HUES64 (cell line): Measurements from ENCODE around the gene PLEKHM3.

Experiments
- H3K27ac ChIP-seq: 2 replicates; pipeline ENCODE4 v1.7.0; 2013; ENCODE audit warnings: low read depth, low read length, inconsistent platforms
- H3K27me3 ChIP-seq: 2 replicates; pipeline ENCODE4 v1.6.1; 2013; ENCODE audit warnings: mild to moderate bottlenecking, low read length; ENCODE audit not compliant: insufficient read depth
- H3K36me3 ChIP-seq: 2 replicates; pipeline ENCODE4 v1.6.1; 2013; ENCODE audit warnings: mild to moderate bottlenecking, low read length; ENCODE audit not compliant: insufficient read depth
- H3K4me1 ChIP-seq: 2 replicates; pipeline ENCODE4 v1.6.1; 2013; ENCODE audit warnings: mild to moderate bottlenecking, low read length, moderate library complexity; ENCODE audit not compliant: insufficient read depth
- H3K4me3 ChIP-seq: 2 replicates; pipeline ENCODE4 v1.5.1; 2013; ENCODE audit warnings: mild to moderate bottlenecking, low read length, moderate library complexity
- H3K9ac ChIP-seq: 2 replicates; pipeline ENCODE4 v1.6.1; 2013; ENCODE audit warnings: mild to moderate bottlenecking, low read depth, low read length
- H3K9me3 ChIP-seq: 2 replicates; pipeline ENCODE4 v1.6.1; 2013; ENCODE audit warnings: low read depth, low read length; ENCODE audit not compliant: insufficient read depth
- WGBS: fragments of 150-250, 120-280 bp; methylation state at CpG from one replicate; pipeline ENCODE4 v1.1.7; 2013; ENCODE audit warnings: missing lambda C conversion rate; 5-methylcytosine and 5-hydroxymethylcytosine counted together

The PLEKHM3 gene

GRCh38 chr2:207988975-207989374, 36.4 kb downstream of the PLEKHM3 start:
- no peak overlapping the region for H3K4me3 ChIP-seq
- no peaks in the 10 kb centered on the region for H3K4me1 ChIP-seq
- 91% methylated on average over 3 of the region's 3 CpGs for WGBS
- H3K9me3 ChIP-seq: no peaks in the 10 kb centered on the region
- H3K27ac ChIP-seq: no peak overlapping the region
- no peak overlapping the region for H3K9ac ChIP-seq
- H3K27me3 ChIP-seq: no peaks in the 10 kb centered on the region
- no peaks in the 10 kb centered on the region for H3K36me3 ChIP-seq

GRCh38 chr2:207987025-207987716, 38.2 kb downstream of the PLEKHM3 start:
- Histone ChIP-seq H3K36me3 (no peaks in the 10 kb centered on the region), H3K9ac (no peak overlapping the region), H3K9me3 (no peaks in the 10 kb centered on the region), H3K4me1 (no peaks in the 10 kb centered on the region), H3K27me3 (no peaks in the 10 kb centered on the region), H3K4me3 (no peak overlapping the region), H3K27ac (no peak overlapping the region)
- 95% methylated on average over 4 of the region's 4 CpGs for WGBS

GRCh38 chr2:207984765-207985480, 40.4 kb downstream of the PLEKHM3 start:
- no peaks in the 10 kb centered on the region for H3K9me3 ChIP-seq
- H3K4me1 ChIP-seq: no peaks in the 10 kb centered on the region
- no peak overlapping the region for H3K27ac ChIP-seq
- H3K9ac ChIP-seq: no peak overlapping the region
- no peaks in the 10 kb centered on the region for H3K36me3 ChIP-seq
- 87% methylated on average over 3 of the region's 3 CpGs for whole genome bisulfite sequencing
- H3K27me3 ChIP-seq: no peaks in the 10 kb centered on the region
- no peak overlapping the region for H3K4me3 ChIP-seq

- no peaks in the 10 kb centered on the region for H3K36me3 ChIP-seq
- H3K27me3 ChIP-seq: no peaks in the 10 kb centered on the region
- no peaks in the 10 kb centered on the region for H3K9me3 ChIP-seq
- no peak overlapping the region for H3K9ac ChIP-seq
- WGBS: 94% methylated on average over 2 of the region's 2 CpGs
- no peak overlapping the region for H3K4me3 ChIP-seq
- no peaks in the 10 kb centered on the region for H3K4me1 ChIP-seq
- H3K27ac ChIP-seq: no peak overlapping the region
Measured at GRCh38 chr2:207983641-207984042, 41.7 kb downstream of the PLEKHM3 start.

GRCh38 chr2:207978177-207978948, 47.0 kb downstream of the PLEKHM3 start:
- Histone ChIP-seq H3K4me3 (no peak overlapping the region), H3K9me3 (no peaks in the 10 kb centered on the region), H3K27ac (no peak overlapping the region), H3K9ac (no peak overlapping the region), H3K36me3 (no peaks in the 10 kb centered on the region), H3K4me1 (no peaks in the 10 kb centered on the region), H3K27me3 (no peaks in the 10 kb centered on the region)
- 92% methylated on average over 12 of the region's 12 CpGs for WGBS

- 97% methylated on average over 2 of the region's 2 CpGs for WGBS
- Histone ChIP-seq H3K27ac (no peak overlapping the region), H3K9me3 (no peaks in the 10 kb centered on the region), H3K9ac (no peak overlapping the region), H3K36me3 (no peaks in the 10 kb centered on the region), H3K27me3 (peaks cover 6% of the 10 kb centered on the region; the same call in 1 of the 2 replicates), H3K4me3 (no peak overlapping the region), H3K4me1 (peaks cover 15% of the 10 kb centered on the region)
Measured at GRCh38 chr2:207975921-207976320, 49.4 kb downstream of the PLEKHM3 start.

- H3K4me3 ChIP-seq: no peak overlapping the region
- H3K9ac ChIP-seq: no peak overlapping the region
- peaks cover 12% of the 10 kb centered on the region; the same call in 1 of the 2 replicates for H3K27me3 ChIP-seq
- no peak overlapping the region for H3K27ac ChIP-seq
- H3K4me1 ChIP-seq: peaks cover 29% of the 10 kb centered on the region
- no peaks in the 10 kb centered on the region for H3K36me3 ChIP-seq
- 94% methylated on average over 5 of the region's 5 CpGs for WGBS
- H3K9me3 ChIP-seq: no peaks in the 10 kb centered on the region
Measured at GRCh38 chr2:207974216-207974605, 51.1 kb downstream of the PLEKHM3 start.

- Histone ChIP-seq H3K4me3 (no peak overlapping the region), H3K36me3 (no peaks in the 10 kb centered on the region), H3K27me3 (peaks cover 24% of the 10 kb centered on the region; the same call in 1 of the 2 replicates), H3K4me1 (peaks cover 49% of the 10 kb centered on the region), H3K9me3 (no peaks in the 10 kb centered on the region), H3K27ac (peak overlapping the region; percentile 87), H3K9ac (no peak overlapping the region)
Measured at GRCh38 chr2:207970826-207971180, 54.5 kb downstream of the PLEKHM3 start.

GRCh38 chr2:207970147-207970825, 55.0 kb downstream of the PLEKHM3 start:
- H3K9me3 ChIP-seq: no peaks in the 10 kb centered on the region
- H3K27ac ChIP-seq: peak overlapping the region; percentile 87
- no peaks in the 10 kb centered on the region for H3K36me3 ChIP-seq
- H3K27me3 ChIP-seq: peaks cover 24% of the 10 kb centered on the region; the same call in 1 of the 2 replicates
- H3K4me1 ChIP-seq: peaks cover 49% of the 10 kb centered on the region
- H3K4me3 ChIP-seq: peak overlapping the region; percentile 40
- H3K9ac ChIP-seq: peak overlapping the region; percentile 75
- WGBS: 3% methylated on average over 3 of the region's 3 CpGs

GRCh38 chr2:207969249-207969648, 56.1 kb downstream of the PLEKHM3 start:
- Histone ChIP-seq H3K9me3 (no peaks in the 10 kb centered on the region), H3K9ac (peak overlapping the region; percentile 75; the same call in 1 of the 2 replicates), H3K36me3 (no peaks in the 10 kb centered on the region), H3K27ac (peak overlapping the region; percentile 87), H3K27me3 (peaks cover 24% of the 10 kb centered on the region; the same call in 1 of the 2 replicates), H3K4me3 (peak overlapping the region; percentile 40; the same call in 1 of the 2 replicates), H3K4me1 (peaks cover 52% of the 10 kb centered on the region)
- WGBS: 90% methylated on average over 2 of the region's 2 CpGs
